GM20000 (cell line): ENCODE data around the gene IFT81.
A peak's percentile ranks its signal among the peaks of the same experiment; 100 is the strongest.
"Not testable (repeated sequence)": the region's sequence is repeated elsewhere in the genome, so short reads cannot be mapped to it uniquely, and the experiment has no call there.

Experiments used
- DNase-seq: peaks from one replicate; pipeline ENCODE4 v3.0.0; 2012; ENCODE audit warnings: low spot score
- CTCF ChIP-seq: IDR thresholded peaks from 2 replicates; pipeline ENCODE4 v1.5.1; 2012; ENCODE audit warnings: mild to moderate bottlenecking, control low read depth; ENCODE audit errors: extremely low read depth, missing control alignments

IFT81 gene

GRCh38 chr12:110197003-110197402 lies 72.8 kb downstream of the IFT81 start:
- no peak for DNase-seq
- TF ChIP-seq CTCF: no peak

- no peak for DNase-seq
- TF ChIP-seq CTCF: no peak
These were observed 74.2 kb downstream of the IFT81 start for GRCh38 chr12:110198386-110198785.

- peak; percentile 13 for DNase-seq
- no peak for TF ChIP-seq CTCF
These were observed 75.4 kb downstream of the IFT81 start for GRCh38 chr12:110199339-110200123.

- TF ChIP-seq CTCF: no peak
These were observed 75.9 kb downstream of the IFT81 start for GRCh38 chr12:110200124-110200417.

GRCh38 chr12:110201995-110202394 lies 77.8 kb downstream of the IFT81 start:
- DNase-seq: no peak
- no peak for TF ChIP-seq CTCF

More at GRCh38 chr12:110200124-110200417, 75.9 kb downstream of the IFT81 start:
- no peak for DNase-seq

GRCh38 chr12:110203546-110203945 lies 79.4 kb downstream of the IFT81 start:
- no peak for TF ChIP-seq CTCF
- no peak for DNase-seq

- no peak for DNase-seq
- TF ChIP-seq CTCF: no peak
These were observed 81.8 kb downstream of the IFT81 start for GRCh38 chr12:110205931-110206330.

GRCh38 chr12:110211639-110212536 lies 87.7 kb downstream of the IFT81 start:
- not testable (repeated sequence) for DNase-seq
